CD4-positive, alpha-beta T cell treated with Interleukin-10 for 1 hour (primary cell): ENCODE data around the gene TREH.

Experiments
- DNase-seq: peaks from one replicate; pipeline ENCODE4 v3.0.0-alpha.2; 2020

The TREH gene

GRCh38 chr11:118645066-118645715 lies 34.3 kb downstream of the TREH start:
- no peak for DNase-seq

- no peak for DNase-seq
These were observed 35.0 kb downstream of the TREH start for GRCh38 chr11:118644496-118644895.

DNA sequence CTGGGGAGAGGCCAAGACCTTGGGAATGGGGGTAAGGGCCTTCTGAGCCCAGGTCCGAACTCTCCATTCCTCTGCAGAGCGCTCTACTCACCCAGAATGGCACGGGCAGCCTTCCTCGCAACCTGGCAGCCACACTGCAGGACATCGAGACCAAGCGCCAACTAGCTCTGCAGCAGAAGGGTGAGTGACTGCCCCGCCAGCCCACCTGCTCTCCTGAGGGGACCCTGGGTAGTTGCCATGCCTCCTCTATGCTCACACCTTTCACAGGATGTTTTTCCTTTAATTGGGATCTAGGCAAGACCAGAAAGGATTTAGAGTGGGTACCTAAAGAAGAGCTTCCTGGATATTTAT lies 35.5 kb downstream of the TREH start:
- DNase-seq = no peak

DNA sequence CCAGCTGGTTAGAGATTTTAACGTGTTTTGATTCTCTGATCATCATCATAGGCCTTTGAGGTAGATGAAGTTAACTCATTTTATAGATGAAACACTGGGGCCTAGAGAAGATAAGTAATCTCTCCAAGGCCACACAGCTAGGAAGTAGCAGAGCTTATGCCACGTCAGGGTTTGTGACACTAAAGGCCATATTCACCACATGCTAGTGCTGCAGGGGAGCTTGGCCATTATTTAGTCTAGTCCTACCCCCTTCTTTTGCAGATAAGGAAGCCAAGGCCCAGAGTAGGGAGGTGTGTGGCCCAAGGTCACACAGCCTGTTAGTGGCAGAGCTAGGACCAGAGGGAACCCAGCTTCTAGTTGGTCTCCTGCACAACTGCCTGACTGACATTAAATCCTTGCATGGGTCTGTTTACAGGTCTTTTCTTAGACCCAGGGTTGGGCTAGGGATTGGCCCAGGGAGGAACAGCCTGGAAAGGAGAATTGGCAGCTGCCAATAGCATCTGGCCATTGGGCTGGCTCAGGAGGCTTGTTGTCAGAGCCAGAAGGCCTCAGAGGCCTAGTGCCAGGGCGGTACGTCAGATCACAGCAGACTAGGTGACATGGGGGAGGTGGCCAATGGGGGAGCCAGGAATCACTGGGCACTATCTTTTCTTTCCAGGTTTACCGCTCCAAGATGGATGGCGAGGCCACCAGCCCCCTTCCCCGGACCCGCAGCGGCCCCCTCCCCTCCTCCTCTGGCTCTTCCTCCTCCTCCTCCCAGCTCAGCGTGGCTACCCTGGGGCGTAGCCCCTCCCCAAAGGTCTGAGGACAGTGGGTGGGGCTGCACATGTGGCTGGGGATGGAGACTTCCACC lies 36.1 kb downstream of the TREH start:
- no peak for DNase-seq

- DNase-seq = no peak
These were observed 37.9 kb downstream of the TREH start for GRCh38 chr11:118641397-118642019.

- DNase-seq = no peak
These were observed 38.9 kb downstream of the TREH start for GRCh38 chr11:118640332-118641154.

DNA sequence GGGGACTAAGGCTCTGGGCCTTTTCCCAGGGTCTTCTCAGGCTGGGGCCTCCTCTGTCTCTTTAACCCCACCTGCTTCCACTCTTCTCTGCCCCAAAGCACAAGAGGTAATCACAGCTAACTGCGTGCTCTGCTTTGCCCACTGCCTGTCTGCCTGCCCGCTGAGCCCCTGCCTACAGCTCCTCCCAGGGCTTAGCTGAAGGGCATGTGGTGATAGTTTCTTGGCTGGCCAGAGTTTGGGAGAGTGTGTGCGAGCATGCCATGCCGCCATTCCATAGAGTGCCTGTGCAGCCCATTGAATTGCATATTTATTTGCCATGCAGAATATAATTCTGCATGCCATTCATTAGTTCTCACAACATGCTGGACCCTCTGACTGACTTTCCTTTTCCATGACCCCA lies 39.6 kb downstream of the TREH start:
- DNase-seq = no peak

DNA sequence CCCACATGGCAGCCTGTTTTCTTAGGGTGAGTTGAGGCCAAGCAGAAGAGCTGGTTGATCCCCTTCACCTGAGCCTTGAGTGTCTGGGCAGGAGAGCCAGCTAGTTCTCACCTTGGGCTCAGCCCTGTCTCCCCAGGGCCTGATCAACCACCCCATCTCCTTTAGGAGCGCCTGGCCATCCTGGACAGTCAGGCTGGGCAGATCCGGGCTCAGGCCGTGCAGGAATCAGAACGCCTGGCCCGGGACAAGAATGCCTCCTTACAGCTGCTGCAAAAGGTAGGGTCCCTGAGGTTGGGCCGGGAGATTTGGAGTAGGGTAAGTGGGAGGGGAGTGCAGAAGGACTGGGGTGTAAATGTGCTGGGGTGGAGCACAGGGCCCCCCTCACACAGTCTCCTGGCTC lies 40.7 kb downstream of the TREH start:
- DNase-seq = no peak

DNA sequence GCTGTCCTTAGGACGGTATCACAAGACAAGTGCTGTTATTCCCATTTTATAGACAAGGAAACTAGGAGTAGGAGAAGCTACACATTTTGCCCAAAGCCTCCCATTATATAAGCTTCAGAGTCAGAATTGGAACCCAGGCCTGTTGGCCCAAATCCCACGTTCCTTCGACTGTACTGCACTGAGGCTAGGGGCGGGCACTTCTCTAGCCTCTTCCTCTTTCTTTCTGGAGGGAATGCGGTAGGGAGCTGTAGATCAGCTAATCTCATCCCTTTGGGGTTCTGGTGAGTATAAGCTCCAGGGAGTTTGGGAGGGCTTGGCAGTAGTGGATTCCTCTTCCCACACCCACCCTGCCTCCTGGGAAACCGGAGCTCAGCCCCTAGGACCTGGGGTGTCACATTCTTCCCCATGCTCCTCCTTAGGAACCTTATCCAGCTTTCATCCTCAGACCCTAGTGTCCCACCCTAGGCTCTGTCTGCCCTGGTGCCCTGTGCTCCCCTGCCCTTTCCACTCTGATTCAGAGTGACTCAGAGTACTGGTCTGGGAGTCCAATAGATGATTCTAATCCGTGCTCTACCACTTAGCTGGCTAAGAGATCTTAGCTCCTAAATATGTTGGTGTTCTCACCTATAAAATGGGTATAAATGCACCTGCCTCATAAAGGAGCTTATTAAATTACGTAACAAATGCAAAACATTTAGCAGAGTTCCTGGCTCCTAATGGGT lies 42.7 kb downstream of the TREH start:
- no peak for DNase-seq

DNA sequence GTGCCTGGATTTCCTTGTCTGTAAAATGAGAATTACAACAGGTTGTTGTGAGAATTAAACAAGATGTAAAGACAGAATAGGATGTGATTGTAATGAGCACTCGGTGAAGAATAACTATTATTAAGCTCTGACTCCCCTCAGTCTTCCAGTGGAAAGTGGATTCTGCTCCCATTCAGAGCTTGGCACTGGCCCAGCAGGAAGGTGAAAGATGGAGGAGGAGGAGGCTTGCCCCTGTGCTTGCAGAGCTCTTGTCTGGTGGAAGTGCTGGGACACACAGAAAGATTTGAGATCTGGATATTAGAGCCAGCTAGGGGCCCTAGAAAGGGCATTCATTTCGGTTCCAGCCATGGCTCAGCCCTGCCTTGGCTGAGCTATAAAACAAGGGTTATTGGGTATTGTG lies 43.8 kb downstream of the TREH start:
- no peak for DNase-seq

- no peak for DNase-seq
These were observed 44.2 kb downstream of the TREH start for GRCh38 chr11:118635237-118635591.

DNA sequence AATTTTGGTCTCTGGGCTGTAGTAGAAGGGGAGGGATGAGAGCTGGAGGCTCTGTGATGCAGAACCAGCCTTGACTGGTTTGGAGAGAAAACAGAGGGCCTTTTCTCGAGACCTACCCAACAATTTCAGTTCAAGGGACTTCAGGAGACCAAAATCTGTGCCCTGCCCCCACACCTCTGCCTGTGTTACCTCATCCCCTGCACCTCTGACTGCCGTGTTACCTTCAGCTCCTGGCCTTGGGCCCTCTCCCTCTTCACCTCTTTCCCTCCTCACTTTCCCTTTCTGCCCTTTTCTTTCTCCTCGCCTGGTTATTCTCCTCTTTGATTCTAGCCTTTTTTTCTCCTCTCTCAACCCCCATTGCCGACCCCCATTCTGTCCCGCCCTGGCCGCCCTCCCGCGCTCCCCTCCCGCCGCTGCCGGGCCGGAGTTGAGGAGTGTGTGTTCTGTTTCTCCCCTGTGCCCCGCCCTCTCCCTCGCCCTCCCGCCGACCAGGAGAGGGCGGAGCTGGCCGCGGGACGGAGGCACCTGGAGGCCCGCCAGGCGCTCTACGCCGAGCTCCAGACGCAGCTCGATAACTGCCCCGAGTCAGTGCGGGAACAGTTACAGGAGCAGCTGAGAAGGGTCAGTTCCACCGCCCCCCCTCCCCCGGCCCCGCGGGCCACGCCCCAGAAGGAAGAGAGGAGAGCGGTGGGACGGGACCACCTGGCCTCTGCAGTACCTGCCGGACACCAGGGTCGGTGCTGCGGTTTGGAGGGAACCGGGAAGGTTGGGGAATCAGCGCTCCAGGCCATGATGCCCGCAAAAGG lies 44.8 kb downstream of the TREH start:
- no peak for DNase-seq

DNA sequence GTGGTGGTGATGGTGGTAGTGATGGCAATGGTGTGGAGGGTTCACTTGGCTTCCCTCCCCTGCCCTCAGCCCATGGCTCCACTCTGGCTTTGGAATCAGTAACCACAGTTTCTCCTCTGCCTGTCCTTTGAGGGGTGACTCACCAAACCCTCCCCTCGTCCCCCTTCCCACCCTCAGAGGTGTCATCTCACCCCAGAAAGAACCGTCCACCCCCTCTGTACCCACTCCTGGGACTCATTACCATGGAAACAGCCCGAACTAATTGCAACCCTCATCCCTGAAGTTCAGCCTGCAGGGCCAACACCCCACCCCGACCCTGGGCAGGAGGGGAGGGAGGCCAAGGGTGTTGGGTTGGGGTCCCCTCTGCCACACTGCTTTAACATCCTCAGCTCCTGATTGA lies 45.5 kb downstream of the TREH start:
- DNase-seq = no peak

DNA sequence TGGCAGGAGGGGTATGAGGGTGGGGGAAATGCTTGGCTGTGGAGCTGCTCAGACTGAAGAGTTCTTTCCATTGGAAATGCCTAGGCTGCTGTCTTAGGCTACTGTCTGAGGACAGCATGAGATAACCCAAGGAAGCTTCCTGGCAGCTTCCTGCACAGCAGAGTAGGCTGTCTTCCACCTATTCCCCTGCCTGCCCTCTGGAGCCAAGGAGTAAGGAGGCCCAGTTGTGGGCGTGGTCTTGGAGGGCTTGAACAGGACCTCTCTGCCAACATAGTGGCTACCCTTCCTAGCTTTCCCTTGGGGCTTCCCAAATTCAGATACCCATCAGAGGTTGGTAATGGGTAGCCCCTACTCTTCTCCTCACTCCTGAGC lies 46.1 kb downstream of the TREH start:
- DNase-seq = no peak

GRCh38 chr11:118632577-118633318 lies 46.7 kb downstream of the TREH start:
- DNase-seq = no peak

GRCh38 chr11:118631142-118631909 lies 48.1 kb downstream of the TREH start:
- no peak for DNase-seq

DNA sequence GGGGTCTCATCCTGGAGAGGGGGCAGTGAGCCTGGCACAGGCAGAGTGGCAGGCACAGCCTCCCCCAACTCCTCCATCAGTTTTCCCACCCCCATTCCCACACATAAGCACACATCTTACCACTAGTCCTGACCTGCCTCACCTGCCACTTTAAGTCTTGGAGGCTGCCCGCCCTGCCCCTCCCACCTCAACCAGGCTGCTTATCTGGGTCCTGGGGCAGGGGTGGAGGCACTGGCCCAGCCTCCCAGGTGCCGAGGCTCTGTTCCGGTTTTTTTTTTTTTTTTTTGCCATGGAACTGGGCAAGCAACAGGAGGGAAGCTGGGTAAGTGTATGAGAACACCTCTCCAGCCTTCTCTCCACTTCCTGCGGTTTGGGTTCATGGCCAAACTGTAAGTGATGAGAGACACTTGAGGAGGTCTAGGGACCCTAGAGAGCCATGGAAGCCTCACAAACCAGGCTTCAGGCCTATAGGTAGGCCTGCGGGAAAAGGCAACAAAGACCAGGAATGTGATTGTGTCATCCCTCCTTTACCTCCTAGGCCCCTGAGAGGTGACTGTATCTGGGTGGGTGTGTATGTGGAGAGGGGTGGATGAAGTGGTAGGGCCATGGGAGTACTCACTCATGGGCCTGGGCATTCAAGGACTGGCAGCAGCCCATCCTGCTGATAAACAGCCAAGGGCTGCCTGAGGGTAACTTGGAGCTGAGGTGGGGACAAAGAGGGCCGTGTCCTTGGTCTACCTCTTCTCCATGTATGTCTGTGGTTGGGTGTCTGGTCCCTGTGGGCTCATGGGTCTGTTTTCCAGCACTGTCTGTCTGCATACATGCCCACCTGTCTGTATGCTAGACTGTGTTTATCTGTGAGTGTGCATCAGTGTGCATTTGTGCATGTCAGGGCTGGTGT lies 49.4 kb downstream of the TREH start:
- DNase-seq = no peak

DNA sequence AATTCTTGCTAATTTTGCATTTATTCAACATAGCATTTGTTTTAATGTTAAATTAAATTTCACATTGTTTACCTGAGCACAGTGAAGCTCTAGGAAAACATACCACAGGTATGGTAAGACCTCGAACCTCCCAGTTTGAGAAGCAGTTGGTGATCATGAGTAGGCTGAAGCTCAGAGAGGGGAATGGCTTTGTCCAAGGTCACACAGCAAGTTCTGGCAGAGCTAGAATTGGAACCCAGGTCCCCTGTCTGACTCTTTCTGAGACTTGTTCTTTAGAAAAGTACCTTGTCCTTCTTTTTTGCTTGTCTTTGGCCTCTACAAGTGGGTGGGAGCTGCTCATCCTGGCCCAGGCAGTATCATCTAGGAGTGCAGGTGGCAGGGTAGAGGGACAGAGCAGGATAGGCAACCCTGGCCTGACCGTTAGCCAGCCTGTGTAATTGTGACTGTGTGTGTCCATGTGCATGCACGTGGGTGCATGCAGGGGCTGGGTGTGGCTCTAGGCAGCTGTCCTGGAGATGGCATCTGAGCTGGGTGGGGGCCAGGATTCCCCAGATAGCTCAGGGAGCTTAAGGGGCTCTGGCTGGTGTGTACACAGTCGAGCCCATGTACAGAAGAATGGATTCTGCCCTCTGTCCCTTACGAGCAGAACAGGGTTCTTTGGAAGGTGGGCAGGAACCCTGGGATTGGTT lies 50.4 kb downstream of the TREH start:
- no peak for DNase-seq

- no peak for DNase-seq
These were observed 51.0 kb downstream of the TREH start for GRCh38 chr11:118628432-118628831.
